DND-41 (cell line): ENCODE data around the gene DNAJC10.

ENCODE experiments used
- ATAC-seq: fragments of 200-7000 bp; cut with Tn5 transposase; 3 replicates; pipeline ENCODE4 v1.9.1; 2021; ENCODE audit warnings: low read depth; ENCODE audit not compliant: insufficient read depth
- DNase-seq: peaks from one replicate; pipeline ENCODE4 v3.0.0-alpha.2; 2020
- H2AFZ ChIP-seq: 2 replicates; pipeline ENCODE4 v1.6.0; 2012; ENCODE audit warnings: low read depth, low read length
- H3K27ac ChIP-seq: 2 replicates; pipeline ENCODE4 v1.5.1; 2012; ENCODE audit warnings: low read length, inconsistent platforms
- H3K27me3 ChIP-seq: fragments of 200-600 bp; sonication (generic); 2 replicates; pipeline ENCODE4 v1.6.0; 2012; ENCODE audit warnings: low read length, mild to moderate bottlenecking, inconsistent platforms; ENCODE audit not compliant: insufficient read depth, poor library complexity
- H3K36me3 ChIP-seq: 2 replicates; pipeline ENCODE4 v1.5.1; 2012; ENCODE audit warnings: low read length, inconsistent platforms; ENCODE audit not compliant: insufficient read depth
- H3K4me1 ChIP-seq: 2 replicates; pipeline ENCODE4 v1.5.1; 2012; ENCODE audit warnings: mild to moderate bottlenecking, low read length; ENCODE audit not compliant: insufficient read depth
- H3K4me2 ChIP-seq: 2 replicates; pipeline ENCODE4 v1.6.0; 2012; ENCODE audit warnings: mild to moderate bottlenecking, moderate library complexity, low read length, inconsistent platforms; ENCODE audit not compliant: insufficient read depth
- H3K4me3 ChIP-seq, 2 experiments: fragments of 200-600 bp in 1 of 2; shearing (Covaris generic) in 1 of 2; 2 replicates each; pipeline ENCODE4 v1.5.1; 2012 to 2016; ENCODE audit warnings: inconsistent platforms in 2 of 2, low read length in 2 of 2, mild to moderate bottlenecking in 2 of 2, low read depth in 1 of 2, moderate library complexity in 1 of 2
- H3K79me2 ChIP-seq: 2 replicates; pipeline ENCODE4 v1.6.0; 2012; ENCODE audit warnings: low read length, inconsistent platforms; ENCODE audit not compliant: insufficient read depth
- H3K9ac ChIP-seq: 2 replicates; pipeline ENCODE4 v1.6.0; 2012; ENCODE audit warnings: low read depth, mild to moderate bottlenecking, inconsistent platforms, low read length, moderate library complexity
- H3K9me3 ChIP-seq: 2 replicates; pipeline ENCODE4 v1.5.1; 2012; ENCODE audit warnings: low read length, moderate library complexity, mild to moderate bottlenecking, inconsistent platforms; ENCODE audit not compliant: insufficient read depth, severe bottlenecking
- H4K20me1 ChIP-seq: 2 replicates; pipeline ENCODE4 v1.6.0; 2012; ENCODE audit warnings: low read length; ENCODE audit not compliant: insufficient read depth
- CTCF ChIP-seq: IDR thresholded peaks from 2 replicates; pipeline ENCODE4 v1.5.1; 2012; ENCODE audit warnings: borderline replicate concordance, low read length, moderate library complexity, mild to moderate bottlenecking; ENCODE audit not compliant: poor library complexity, severe bottlenecking; ENCODE audit errors: extremely low read depth
- EZH2 ChIP-seq: IDR thresholded peaks from 3 replicates; pipeline ENCODE4 v1.6.1; 2012; ENCODE audit warnings: borderline replicate concordance, low read depth, mild to moderate bottlenecking, moderate library complexity, low read length, inconsistent platforms; ENCODE audit not compliant: severe bottlenecking

DNAJC10 gene

GRCh38 chr2:182807319-182807718 lies 91.3 kb downstream of the DNAJC10 start:
- Histone ChIP-seq H3K4me2 (no peak overlapping the region), H4K20me1 (no peaks in the 10 kb centered on the region), H3K4me1 (no peaks in the 10 kb centered on the region), H3K79me2 (no peaks in the 10 kb centered on the region), H2AFZ (no peak overlapping the region), H3K27me3 (peaks cover 8% of the 10 kb centered on the region), H3K9me3 (no peaks in the 10 kb centered on the region), H3K9ac (no peak overlapping the region), H3K27ac (no peak overlapping the region), H3K4me3 (no peak overlapping the region), H3K36me3 (no peaks in the 10 kb centered on the region)
- TF ChIP-seq CTCF = no peak
- ATAC-seq (no peak), DNase-seq (no peak)

- Histone ChIP-seq H3K27me3 (peaks cover 11% of the 10 kb centered on the region), H3K79me2 (no peaks in the 10 kb centered on the region), H3K4me2 (no peak overlapping the region), H3K4me3 (no peak overlapping the region), H3K27ac (no peak overlapping the region), H2AFZ (no peak overlapping the region), H3K4me1 (no peaks in the 10 kb centered on the region), H3K9ac (no peak overlapping the region), H3K36me3 (no peaks in the 10 kb centered on the region), H4K20me1 (no peaks in the 10 kb centered on the region), H3K9me3 (no peaks in the 10 kb centered on the region)
- no peak for TF ChIP-seq EZH2
- TF ChIP-seq CTCF = no peak
- DNase-seq (no peak), ATAC-seq (no peak)
Measured at GRCh38 chr2:182810087-182810486, 94.0 kb downstream of the DNAJC10 start.

GRCh38 chr2:182814380-182814779 lies 98.3 kb downstream of the DNAJC10 start:
- H3K27ac ChIP-seq = no peak overlapping the region
- no peak for DNase-seq
- H3K4me3 ChIP-seq = no peak overlapping the region
- H3K27me3 ChIP-seq = peaks cover 11% of the 10 kb centered on the region
- H3K4me1 ChIP-seq = no peaks in the 10 kb centered on the region
- no peaks in the 10 kb centered on the region for H3K9me3 ChIP-seq
- no peak overlapping the region for H2AFZ ChIP-seq
- TF ChIP-seq EZH2 (no peak), CTCF (no peak)
- H3K79me2 ChIP-seq = no peaks in the 10 kb centered on the region
- no peaks in the 10 kb centered on the region for H3K36me3 ChIP-seq
- H4K20me1 ChIP-seq = no peaks in the 10 kb centered on the region
- ATAC-seq = no peak; the same call in 2 of the 3 replicates
- no peak overlapping the region for H3K9ac ChIP-seq
- H3K4me2 ChIP-seq = no peak overlapping the region

GRCh38 chr2:182814804-182815203 lies 98.7 kb downstream of the DNAJC10 start:
- no peaks in the 10 kb centered on the region for H3K9me3 ChIP-seq
- no peak overlapping the region for H3K4me3 ChIP-seq
- H2AFZ ChIP-seq = no peak overlapping the region
- H3K4me2 ChIP-seq = no peak overlapping the region
- ATAC-seq (no peak), DNase-seq (no peak)
- peaks cover 11% of the 10 kb centered on the region for H3K27me3 ChIP-seq
- H3K27ac ChIP-seq = no peak overlapping the region
- TF ChIP-seq CTCF (no peak), EZH2 (no peak)
- no peak overlapping the region for H3K9ac ChIP-seq
- no peaks in the 10 kb centered on the region for H4K20me1 ChIP-seq
- H3K36me3 ChIP-seq = no peaks in the 10 kb centered on the region
- H3K79me2 ChIP-seq = no peaks in the 10 kb centered on the region
- no peaks in the 10 kb centered on the region for H3K4me1 ChIP-seq
